HEK293T (cell line): Measurements from ENCODE around the gene HERC2.

Experiments
- BHLHE40 ChIP-seq: fragments of 450-650 bp; IDR thresholded peaks from 2 replicates; pipeline ENCODE4 v1.6.1; 2016; ENCODE audit warnings: mild to moderate bottlenecking, moderate library complexity, borderline replicate concordance
- FOXA1 ChIP-seq: fragments of 450-650 bp; IDR thresholded peaks from 2 replicates; pipeline ENCODE4 v1.6.1; 2016; ENCODE audit warnings: mild to moderate bottlenecking
- FOXM1 ChIP-seq: fragments of 450-650 bp; IDR thresholded peaks from 2 replicates; pipeline ENCODE4 v1.6.1; 2017; ENCODE audit warnings: mild to moderate bottlenecking, borderline replicate concordance
- SP1 ChIP-seq: fragments of 450-650 bp; IDR thresholded peaks from 2 replicates; pipeline ENCODE4 v1.6.1; 2017
- SUZ12 ChIP-seq: fragments of 450-650 bp; IDR thresholded peaks from 2 replicates; pipeline ENCODE4 v1.6.1; 2016; ENCODE audit warnings: mild to moderate bottlenecking

GRCh38 chr15:28101201-28101600, 220.8 kb downstream of the HERC2 start:
- TF ChIP-seq SUZ12 = no peak
- TF ChIP-seq FOXA1 = no peak
- no peak for TF ChIP-seq BHLHE40
- no peak for TF ChIP-seq SP1
- TF ChIP-seq FOXM1 = no peak
